GM19324 (cell line): Measurements from ENCODE around the gene TRIM15.
"Not testable (repeated sequence)": the region's sequence is repeated elsewhere in the genome, so short reads cannot be mapped to it uniquely, and the experiment has no call there.

Experiments
- ATAC-seq: cut with Tn5 transposase; IDR thresholded peaks from one replicate; pipeline ENCODE4 v1.9.1; 2021; ENCODE audit warnings: mild to moderate bottlenecking, moderate library complexity; ENCODE audit not compliant: unreplicated experiment, low FRiP score

Gene TRIM15

DNA sequence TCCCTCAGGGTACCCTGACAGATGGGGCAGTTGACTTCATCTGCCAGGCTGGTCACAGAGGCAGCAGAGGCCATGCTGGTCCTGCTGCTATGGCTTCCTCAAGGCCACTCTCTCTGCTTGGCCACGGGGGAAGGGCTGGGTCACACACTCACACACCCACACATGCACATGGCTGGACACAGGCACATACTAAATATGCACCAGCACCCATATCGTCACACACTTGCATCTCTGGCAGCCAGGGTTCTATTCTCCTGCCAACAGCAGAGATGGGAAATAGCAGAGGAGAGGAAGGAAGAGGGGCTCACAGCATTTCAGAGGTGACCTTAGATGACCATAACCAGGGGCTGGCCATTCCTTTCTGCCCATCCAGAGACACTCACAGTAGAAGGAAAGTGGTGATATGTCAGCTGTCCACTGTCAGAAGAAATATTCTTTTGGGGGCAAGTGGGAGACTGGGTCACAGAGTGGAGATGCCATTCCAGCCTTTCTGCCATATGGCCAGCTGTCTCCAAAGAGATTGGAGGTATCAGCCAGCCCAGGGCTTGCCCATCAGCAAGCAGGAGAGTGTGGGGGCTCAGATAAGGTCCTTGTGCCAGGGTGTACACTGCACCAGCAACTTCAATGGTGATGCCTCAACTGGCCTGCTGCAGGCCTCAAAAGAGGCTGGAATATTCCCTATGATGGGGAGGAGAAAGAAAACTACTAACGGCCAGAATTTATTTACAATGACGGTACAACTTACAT, 2.4 kb upstream of the TRIM15 start, which contains the start of gene TRIM10:
Gene TRIM10, minus strand, starts transcription at position 427 of the 747 bp plus-strand sequence. Its CDS starts 353 bp downstream, at position 74.
- no peak for ATAC-seq

DNA sequence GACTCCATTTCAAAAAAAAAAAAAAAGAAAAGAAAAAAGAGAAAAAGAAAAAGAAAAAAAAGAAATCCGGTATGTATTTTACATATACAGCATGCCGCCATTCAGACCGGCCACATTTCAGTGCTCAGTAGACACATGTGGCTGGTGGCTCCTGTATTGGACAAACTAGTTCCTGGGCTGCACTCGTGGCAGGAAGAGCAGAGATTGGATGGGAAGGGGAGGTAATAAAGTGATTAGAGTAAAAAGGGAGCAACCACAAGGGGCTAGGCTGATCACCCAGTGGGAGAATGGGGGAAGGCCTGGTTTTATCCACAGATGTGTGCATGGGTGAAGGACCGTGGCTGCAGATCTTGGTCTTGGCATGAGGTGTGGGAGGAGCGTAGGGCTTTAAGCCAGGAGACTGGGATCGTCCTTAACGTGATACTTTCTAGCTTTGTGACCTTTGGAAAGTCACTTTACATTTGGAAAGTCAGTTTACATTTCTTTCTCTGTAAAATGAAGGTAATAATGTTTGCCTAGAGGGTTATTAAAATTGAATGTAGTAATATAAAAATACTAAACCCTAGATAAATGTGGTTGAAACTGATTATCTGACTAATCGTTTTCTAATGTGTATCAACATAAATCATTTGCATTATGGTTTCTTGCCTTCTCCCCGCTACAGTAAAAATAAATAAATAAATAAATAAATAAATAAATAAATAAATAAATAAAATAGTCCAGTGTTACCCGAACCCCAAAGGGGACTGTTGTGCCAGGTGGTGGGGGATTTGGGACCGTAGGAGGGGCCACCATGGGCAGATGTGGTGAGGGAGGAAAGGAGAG, 869 bp upstream of the TRIM15 start:
- ATAC-seq: no peak

DNA sequence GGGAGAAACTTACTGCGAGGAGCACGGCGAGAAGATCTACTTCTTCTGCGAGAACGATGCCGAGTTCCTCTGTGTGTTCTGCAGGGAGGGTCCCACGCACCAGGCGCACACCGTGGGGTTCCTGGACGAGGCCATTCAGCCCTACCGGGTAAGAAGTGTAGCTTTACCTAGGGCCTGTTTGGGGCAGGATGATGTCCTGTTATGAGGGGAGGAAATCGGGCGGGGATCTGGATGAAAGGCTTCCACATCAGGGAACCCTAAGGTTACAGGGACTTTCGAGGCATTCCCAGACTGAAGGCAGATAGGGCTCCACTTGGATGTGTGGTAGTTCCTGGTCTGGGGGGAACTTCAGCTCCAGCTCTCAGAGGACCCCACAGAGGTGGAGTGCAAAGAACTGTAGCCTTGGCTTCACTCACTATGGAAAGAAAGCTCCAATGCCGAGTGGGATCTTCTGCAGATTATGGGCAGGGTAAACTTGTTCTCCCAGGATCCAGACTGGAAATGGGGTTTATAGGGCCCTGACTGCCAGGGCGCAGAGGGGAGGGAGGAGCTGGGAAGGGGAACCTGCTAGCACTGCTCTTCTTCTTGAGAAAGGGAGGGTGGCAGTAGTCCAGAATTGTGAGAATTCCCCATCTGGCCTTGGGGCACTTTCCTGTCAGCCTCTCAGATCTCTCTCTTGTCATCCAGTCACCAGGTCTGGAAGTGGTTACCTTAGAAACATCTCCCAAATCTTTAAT, 740 bp downstream of the TRIM15 start:
- no peak for ATAC-seq

DNA sequence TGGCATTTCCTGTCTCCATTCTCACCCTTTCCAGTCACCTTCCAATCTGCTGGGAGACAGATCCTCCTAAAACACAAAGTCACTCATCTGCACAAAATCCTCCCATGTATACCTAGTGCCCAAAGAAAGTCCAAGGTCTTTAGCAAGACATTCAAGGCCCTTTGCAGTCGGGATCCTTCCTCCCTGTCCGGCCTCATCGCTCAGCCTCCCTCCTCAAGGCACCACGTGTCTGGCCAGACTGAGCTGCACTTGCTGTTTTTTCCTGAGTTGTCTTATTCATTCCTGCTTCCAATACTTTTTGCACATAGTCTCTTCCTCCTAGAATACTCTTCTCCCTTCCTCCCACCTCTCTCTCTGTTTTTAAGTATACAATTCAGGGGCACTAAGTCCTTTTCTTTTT, 1.4 kb downstream of the TRIM15 start:
- no peak for ATAC-seq

DNA sequence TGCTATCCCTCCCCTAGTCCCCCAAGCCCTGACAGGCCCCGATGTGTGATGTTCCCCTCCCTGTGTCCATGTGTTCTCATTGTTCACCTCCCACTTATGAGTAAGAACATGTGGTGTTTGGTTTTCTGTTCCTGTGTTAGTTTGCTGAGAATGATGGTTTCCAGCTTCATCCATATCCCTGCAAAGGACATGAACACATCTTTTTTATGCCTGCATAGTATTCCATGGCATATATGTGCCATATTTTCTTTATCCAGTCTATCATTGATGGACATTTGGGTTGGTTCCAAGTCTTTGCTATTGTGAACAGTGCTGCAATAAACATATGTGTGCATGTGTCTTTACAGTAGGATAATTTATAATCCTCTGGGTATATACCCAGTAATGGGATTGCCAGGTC, 1.9 kb downstream of the TRIM15 start:
- not testable (repeated sequence) for ATAC-seq

DNA sequence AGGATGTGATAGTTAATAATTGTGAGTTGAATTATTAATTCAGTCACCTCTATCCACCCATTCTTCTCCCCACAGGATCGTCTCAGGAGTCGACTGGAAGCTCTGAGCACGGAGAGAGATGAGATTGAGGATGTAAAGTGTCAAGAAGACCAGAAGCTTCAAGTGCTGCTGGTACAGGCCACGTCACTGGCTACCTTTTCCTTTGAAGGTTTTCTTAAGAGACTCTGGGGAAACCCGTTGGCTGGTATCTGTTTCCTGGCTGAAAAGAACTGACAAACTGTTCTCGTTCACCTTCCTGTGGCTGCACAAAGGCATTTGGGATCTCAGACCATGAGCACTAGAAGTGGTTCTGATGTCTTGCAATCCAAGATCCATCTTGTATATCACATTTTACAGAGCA, 3.8 kb downstream of the TRIM15 start:
- no peak for ATAC-seq

DNA sequence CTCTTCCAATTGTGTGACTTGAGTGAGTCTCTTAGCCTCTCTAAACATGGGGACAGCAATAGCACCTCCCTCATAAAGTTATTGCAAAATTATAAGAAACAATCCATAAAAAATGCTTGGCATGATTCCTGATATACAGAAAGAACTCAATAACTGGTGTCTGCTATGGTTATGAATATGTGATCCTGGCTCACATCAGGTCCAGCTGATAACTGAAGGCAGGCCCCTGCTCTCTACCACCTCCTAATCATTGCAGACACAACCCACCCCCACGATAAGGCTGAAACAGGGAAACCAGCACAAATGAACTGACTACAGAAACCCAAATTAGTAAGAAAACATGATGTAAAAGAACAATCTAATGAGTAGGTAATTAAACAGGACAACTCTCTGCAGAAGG, 5.4 kb downstream of the TRIM15 start:
- ATAC-seq: no peak

DNA sequence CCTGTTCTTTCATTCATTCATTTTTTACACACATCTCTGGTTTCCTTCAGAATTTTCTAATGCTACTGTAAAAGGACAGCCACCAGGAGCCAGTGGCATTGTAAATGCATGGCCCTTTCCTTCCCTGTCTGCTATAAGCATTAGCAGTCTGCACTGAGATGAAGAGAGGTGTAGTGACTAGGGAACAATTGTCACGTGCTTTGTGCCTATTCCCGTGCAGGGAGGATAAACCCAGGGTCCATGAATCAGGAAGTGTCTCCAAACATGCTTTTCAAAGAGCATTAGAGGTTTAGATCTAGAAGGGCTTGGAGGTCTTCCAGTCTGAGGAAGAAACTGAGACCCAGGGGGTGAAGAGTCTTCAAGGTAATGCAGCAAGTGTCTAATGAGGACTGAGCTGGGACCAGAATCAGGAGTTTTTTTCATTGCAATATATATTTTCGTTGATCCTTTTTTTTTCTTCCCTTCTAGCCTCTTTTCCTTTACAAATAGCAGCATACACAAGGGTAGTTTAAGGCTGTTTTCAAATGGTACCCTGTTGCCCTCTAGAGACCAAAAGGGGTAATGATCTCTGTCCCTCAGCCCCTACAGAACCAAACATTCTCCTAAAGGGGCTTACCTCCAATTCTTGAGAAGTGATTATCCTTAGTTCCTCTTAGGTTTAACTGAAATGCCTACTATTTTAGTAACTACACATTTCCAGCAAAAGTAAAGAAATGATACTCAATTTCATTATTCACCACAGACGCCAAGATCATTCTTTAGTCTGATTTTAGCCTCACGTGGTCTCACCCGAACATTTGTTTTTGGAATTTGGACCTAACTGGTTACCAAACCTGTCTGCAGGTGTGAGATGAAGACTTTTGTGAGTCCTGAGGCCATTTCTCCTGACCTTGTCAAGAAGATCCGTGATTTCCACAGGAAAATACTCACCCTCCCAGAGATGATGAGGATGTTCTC, 6.6 kb downstream of the TRIM15 start:
- no peak for ATAC-seq

DNA sequence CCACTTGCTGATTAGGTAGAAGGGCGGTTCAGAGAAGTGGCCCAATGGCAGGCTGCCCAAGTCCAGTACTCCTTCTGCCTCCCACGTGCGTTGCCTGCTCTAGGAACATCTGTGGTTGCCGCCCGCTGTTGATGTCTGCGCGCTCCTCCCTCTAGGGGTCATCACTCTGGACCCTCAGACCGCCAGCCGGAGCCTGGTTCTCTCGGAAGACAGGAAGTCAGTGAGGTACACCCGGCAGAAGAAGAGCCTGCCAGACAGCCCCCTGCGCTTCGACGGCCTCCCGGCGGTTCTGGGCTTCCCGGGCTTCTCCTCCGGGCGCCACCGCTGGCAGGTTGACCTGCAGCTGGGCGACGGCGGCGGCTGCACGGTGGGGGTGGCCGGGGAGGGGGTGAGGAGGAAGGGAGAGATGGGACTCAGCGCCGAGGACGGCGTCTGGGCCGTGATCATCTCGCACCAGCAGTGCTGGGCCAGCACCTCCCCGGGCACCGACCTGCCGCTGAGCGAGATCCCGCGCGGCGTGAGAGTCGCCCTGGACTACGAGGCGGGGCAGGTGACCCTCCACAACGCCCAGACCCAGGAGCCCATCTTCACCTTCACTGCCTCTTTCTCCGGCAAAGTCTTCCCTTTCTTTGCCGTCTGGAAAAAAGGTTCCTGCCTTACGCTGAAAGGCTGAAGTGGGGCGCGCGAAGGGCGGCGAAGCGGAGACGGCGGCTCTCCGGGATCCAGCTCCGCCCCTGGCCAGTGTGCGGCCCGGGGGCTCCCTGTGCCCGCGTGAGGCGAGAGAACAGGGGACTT, 8.5 kb downstream of the TRIM15 start:
- no peak for ATAC-seq

DNA sequence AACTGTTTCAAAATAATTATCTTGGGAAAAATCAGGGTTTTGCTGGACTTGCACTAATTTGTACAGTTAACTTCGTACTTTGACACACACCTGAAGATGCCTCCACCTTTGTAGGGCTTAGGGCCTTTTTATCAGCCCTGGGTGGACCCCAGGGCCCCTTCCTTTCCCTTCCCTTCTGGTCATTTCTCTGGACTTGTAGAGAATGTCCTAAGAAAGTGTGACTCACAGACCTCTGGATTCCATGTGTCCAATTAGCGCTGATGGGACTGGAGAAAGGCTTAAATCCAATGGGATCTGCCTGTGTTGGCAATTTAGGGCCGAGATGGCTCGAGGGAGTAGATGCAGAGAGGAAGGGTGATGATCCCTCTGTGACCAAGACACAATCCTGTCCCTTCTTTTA, 9.3 kb downstream of the TRIM15 start:
- ATAC-seq: no peak

DNA sequence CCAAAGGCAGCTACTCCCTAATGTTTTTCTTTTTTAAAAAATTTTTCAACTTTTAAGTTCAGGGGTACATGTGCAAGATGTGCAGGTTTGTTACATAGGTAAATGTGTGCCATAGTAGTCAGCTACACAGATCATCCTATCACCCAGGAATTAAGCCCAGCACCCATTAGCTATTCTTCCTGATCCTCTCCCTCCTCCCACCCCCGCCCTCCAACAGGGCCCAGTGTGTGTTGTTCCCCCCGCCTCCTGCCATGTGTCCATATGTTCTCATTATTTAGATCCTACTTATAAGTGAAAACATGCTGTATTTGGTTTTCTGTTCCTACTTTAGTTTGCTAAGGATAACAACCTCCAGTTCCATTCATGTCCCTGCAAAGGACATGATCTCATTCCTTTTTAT, 12.4 kb downstream of the TRIM15 start:
- ATAC-seq: no peak

DNA sequence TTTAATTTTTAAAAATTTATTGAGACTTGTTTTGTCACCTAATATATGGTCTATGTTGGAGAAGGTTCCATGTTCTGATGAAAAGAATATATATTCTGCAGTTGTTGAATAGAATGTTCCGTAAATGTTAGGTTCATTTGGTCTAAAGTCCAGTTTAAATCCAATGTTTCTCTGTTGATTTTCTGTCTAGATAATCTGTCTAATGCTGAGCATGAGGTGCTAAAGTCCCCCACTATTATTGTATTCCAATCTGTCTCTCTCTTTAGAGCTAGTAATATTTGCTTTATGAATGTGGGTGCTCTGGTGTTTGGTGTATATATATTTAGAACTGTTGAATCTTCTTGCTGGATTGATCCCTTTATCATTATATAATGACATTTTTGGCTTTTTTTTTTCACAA, 15.5 kb downstream of the TRIM15 start:
- no peak for ATAC-seq

DNA sequence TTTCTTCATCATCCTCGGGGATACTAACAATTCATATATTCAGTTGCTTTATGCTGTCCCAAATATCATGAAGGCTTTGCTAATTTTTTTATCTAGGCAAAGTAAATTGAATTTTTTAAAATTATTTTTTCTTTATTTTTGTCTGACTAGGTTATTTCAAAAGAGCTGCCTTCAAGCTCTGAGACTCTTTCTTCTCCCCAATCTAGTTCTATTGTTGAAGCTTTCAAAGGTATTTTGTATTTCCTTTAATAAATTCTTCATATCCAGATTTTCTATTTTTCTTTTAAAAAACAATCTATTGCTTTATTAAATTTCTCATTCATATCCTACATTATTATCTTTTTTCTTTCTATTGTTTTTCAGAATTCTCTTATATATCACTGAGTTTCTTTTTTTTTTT, 16.8 kb downstream of the TRIM15 start:
- no peak for ATAC-seq

DNA sequence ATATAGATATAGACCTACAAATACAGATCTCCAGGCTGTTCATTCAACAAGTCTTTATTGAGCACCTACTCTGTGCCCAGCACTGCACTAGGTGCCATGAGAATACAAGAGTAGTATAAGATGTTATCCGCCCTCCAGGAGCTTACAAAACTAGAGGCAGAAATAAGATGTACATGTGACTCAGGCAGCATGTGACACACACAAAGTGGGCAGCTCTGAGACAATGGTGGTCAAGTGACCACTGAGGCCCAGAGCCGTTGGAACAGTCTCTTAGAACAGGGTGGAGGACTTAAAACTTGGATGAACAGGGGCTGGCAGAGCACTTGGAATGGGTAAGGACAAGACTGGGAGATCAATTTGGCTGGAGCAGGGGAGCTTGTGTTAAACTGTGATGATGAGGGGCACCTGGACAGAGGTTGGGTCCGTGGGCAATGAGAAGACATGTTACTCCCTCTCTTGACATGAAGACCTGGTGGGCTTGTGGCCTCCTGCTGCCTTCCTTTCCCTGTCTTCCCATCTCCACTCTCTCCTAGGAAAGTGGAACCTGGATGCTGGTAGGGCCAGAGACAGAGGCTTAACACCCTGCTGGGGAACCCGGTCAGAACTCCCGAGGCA, 21.2 kb downstream of the TRIM15 start:
- ATAC-seq: no peak

DNA sequence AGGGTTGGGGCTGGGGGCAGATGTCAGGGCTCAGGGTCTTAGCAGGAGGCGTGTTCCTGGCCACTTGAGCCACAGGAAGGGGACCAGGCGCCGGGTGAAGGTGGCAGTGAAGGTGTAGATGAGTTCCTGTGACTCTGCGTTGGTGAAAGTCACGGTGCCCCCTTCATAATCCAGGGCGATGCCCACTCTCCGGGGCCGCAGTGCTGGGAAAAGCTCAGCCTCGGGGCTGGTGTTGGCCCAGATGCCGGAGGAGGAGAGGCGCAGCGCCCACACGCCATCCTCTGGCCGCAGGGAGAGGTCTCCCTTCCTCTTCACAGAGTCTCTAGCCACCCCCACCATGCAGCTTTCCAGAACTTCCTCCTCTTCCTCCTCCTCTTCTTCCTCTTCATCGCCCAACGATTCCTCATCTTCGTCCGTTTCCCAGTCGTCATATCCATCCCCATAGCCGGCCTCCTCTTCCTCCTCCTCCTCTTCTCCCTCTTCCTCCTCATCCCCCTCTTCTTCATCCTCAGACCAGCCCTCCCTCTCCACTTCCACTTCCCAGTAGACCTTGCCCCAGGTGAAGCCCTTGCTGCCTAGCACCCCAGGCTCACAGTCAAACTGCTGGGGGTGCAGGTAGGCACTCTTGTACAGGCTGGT, 22.6 kb downstream of the TRIM15 start:
- ATAC-seq: no peak

DNA sequence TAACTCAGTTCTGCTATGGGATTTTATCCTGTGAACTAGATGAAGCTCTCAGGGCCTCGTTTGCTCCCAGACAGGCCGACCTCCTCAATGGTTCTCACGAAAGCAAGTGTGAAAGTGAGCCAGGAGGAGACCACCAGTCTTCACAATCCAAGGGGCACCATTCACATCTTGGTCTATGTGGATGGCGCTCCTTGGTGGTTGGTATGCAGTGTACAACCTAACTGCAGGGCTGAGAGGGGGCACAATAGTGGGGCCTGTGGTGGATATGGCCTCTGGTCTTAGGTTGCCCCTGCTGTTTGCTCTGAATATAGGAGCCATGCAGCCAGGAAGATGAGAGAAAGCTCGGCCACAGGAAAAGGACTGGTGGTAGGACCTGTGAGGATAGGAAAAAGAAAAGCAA, 25.2 kb downstream of the TRIM15 start:
- no peak for ATAC-seq

DNA sequence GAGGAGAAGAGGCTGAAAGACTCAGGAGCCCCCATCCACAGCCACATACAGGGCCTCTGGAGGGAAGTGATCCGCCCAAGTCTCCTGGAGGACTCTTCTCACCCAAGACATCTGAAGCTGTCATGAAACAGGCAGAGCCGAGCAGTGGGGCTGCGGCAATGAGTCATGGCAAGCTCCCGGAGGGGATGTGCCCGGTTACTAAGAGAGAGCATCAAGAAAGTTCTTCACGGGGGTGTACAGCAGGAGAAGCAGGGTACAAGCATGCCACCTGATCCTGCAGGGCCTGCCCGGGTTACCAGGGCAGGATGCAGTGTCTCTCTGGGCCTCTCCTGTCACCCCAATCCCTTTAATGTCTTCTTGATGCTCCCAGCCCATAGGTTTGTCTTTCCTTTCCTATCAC, 28.7 kb downstream of the TRIM15 start:
- no peak for ATAC-seq
